MM.1S (cell line): ENCODE measurements around the gene COG8.

Experiments
- DNase-seq: peaks from one replicate; pipeline ENCODE4 v3.0.0-alpha.2; 2015
- H2AFZ ChIP-seq: fragments of 300-600 bp; sonication (generic); 2 replicates; pipeline ENCODE4 v1.6.0; 2016; ENCODE audit warnings: antibody characterized with exemption, low read length
- H3F3A ChIP-seq: fragments of 300-600 bp; sonication (generic); 2 replicates; pipeline ENCODE4 v1.6.1; 2016; ENCODE audit warnings: mild to moderate bottlenecking, antibody characterized with exemption, low read length, moderate library complexity, mixed read lengths; ENCODE audit not compliant: insufficient read depth
- H3K27ac ChIP-seq: fragments of 300-600 bp; sonication (generic); 2 replicates; pipeline ENCODE4 v1.5.1; 2016; ENCODE audit warnings: mild to moderate bottlenecking, low read length
- H3K27me3 ChIP-seq: fragments of 300-600 bp; sonication (generic); replicated peaks from 2 replicates; pipeline ENCODE4 v1.6.0; 2016; ENCODE audit warnings: low read length; ENCODE audit not compliant: insufficient read depth
- H3K36me3 ChIP-seq: fragments of 300-600 bp; sonication (generic); replicated peaks from 2 replicates; pipeline ENCODE4 v1.6.1; 2016; ENCODE audit warnings: mild to moderate bottlenecking, low read length, mixed read lengths; ENCODE audit not compliant: insufficient read depth
- H3K4me1 ChIP-seq: fragments of 300-600 bp; sonication (generic); 2 replicates; pipeline ENCODE4 v1.6.1; 2016; ENCODE audit warnings: low read length, mixed read lengths
- H3K4me2 ChIP-seq: fragments of 300-600 bp; sonication (generic); 2 replicates; pipeline ENCODE4 v1.6.0; 2016; ENCODE audit warnings: low read depth, low read length
- H3K4me3 ChIP-seq: fragments of 300-600 bp; sonication (generic); 2 replicates; pipeline ENCODE4 v1.5.1; 2016; ENCODE audit warnings: low read length, mixed read lengths
- H3K79me2 ChIP-seq: fragments of 300-600 bp; sonication (generic); 2 replicates; pipeline ENCODE4 v1.6.1; 2016; ENCODE audit warnings: mixed run types, low read length, mixed read lengths
- H3K9ac ChIP-seq: fragments of 300-600 bp; sonication (generic); 2 replicates; pipeline ENCODE4 v1.6.1; 2016; ENCODE audit warnings: low read length, mixed read lengths
- H3K9me2 ChIP-seq: fragments of 300-600 bp; sonication (generic); replicated peaks from 2 replicates; pipeline ENCODE4 v1.6.1; 2016; ENCODE audit warnings: mild to moderate bottlenecking, low read length, mixed read lengths; ENCODE audit not compliant: insufficient read depth
- H3K9me3 ChIP-seq: fragments of 300-600 bp; sonication (generic); replicated peaks from 2 replicates; pipeline ENCODE4 v1.6.1; 2016; ENCODE audit warnings: mild to moderate bottlenecking, low read length, mixed read lengths; ENCODE audit not compliant: insufficient read depth
- H4K20me1 ChIP-seq: fragments of 300-600 bp; sonication (generic); 2 replicates; pipeline ENCODE4 v1.6.1; 2016; ENCODE audit warnings: mild to moderate bottlenecking, low read length, moderate library complexity, mixed read lengths; ENCODE audit not compliant: insufficient read depth
- CTCF ChIP-seq: fragments of 300-600 bp; sonication (generic); IDR thresholded peaks from 2 replicates; pipeline ENCODE4 v1.5.1; 2016; ENCODE audit warnings: antibody characterized with exemption, low read length, mixed read lengths
- EZH2 ChIP-seq: fragments of 300-600 bp; sonication (generic); optimal IDR thresholded peaks from 2 replicates; pipeline ENCODE3; 2017; ENCODE audit warnings: low read depth, mild to moderate bottlenecking, antibody characterized with exemption, low read length, mixed read lengths
- EZH2phosphoT487 ChIP-seq: fragments of 300-600 bp; sonication (generic); IDR thresholded peaks from 2 replicates; pipeline ENCODE4 v1.6.1; 2018; ENCODE audit warnings: antibody characterized with exemption, low read length

The COG8 gene

GRCh38 chr16:69378036-69378435, 38.7 kb upstream of the COG8 start:
- H3K9me3 ChIP-seq: no peaks in the 10 kb centered on the region
- no peaks in the 10 kb centered on the region for H3F3A ChIP-seq
- no peak overlapping the region for H3K9ac ChIP-seq
- no peak for DNase-seq
- no peaks in the 10 kb centered on the region for H3K27me3 ChIP-seq
- H3K27ac ChIP-seq: no peak overlapping the region
- no peak overlapping the region for H3K4me3 ChIP-seq
- TF ChIP-seq CTCF (no peak), EZH2phosphoT487 (no peak), EZH2 (no peak)
- no peak overlapping the region for H3K4me2 ChIP-seq
- no peaks in the 10 kb centered on the region for H3K9me2 ChIP-seq
- peaks cover 21% of the 10 kb centered on the region for H3K79me2 ChIP-seq
- no peaks in the 10 kb centered on the region for H3K4me1 ChIP-seq
- H4K20me1 ChIP-seq: no peaks in the 10 kb centered on the region; the same call in 1 of the 2 replicates
- H3K36me3 ChIP-seq: peaks cover 9% of the 10 kb centered on the region; the same call in 1 of the 2 replicates
- H2AFZ ChIP-seq: no peak overlapping the region

DNA sequence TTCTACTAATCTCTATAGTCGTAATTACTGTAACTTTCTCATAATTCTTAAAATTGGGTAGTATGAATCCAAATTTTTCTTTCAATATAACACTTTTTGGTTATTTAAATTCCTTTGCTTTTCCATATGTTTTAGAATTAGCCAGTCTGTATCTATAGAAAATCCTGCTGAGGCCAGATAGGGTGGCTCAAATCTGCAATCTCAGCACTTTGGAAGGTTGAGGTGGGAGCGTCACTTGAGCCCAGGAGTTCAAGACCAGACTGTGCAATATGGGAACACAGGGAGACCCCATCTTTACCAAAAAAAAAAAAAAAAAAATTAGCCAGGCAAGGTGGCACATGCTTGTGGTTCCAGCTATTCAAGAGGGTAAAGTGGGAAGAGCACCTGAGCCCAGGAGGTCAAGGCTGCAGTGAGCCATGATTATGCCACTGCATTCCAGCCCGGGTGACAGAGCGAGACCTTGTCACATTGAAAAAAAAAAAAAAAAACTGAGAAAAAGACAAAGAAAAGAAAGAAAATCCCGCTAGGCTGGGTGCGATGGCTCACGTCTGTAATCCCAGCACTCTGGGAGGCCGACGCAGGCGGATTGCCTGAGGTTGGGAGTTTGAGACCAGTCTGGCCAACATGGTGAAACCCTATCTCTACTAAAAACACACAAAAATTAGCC, 37.2 kb upstream of the COG8 start:
- Histone ChIP-seq H3K36me3 (peaks cover 3% of the 10 kb centered on the region; the same call in 1 of the 2 replicates), H4K20me1 (no peaks in the 10 kb centered on the region; the same call in 1 of the 2 replicates), H3K9ac (no peak overlapping the region), H3K27me3 (no peaks in the 10 kb centered on the region), H3K4me1 (no peaks in the 10 kb centered on the region), H3F3A (no peaks in the 10 kb centered on the region), H3K4me3 (no peak overlapping the region), H3K79me2 (peaks cover 8% of the 10 kb centered on the region), H3K9me2 (no peaks in the 10 kb centered on the region), H3K9me3 (no peaks in the 10 kb centered on the region), H2AFZ (no peak overlapping the region), H3K4me2 (no peak overlapping the region), H3K27ac (no peak overlapping the region)
- DNase-seq: no peak
- TF ChIP-seq EZH2phosphoT487 (no peak), CTCF (no peak), EZH2 (no peak)

- no peak overlapping the region for H2AFZ ChIP-seq
- no peaks in the 10 kb centered on the region for H3K27me3 ChIP-seq
- no peaks in the 10 kb centered on the region for H3K9me2 ChIP-seq
- H3K79me2 ChIP-seq: 0 out of 2 replicates have a peak, but pooled peaks cover 2% of the 10 kb centered on the region
- no peaks in the 10 kb centered on the region for H3F3A ChIP-seq
- TF ChIP-seq EZH2phosphoT487 (no peak), EZH2 (no peak)
- H4K20me1 ChIP-seq: no peaks in the 10 kb centered on the region
- H3K9me3 ChIP-seq: no peaks in the 10 kb centered on the region
- no peak overlapping the region for H3K27ac ChIP-seq
- H3K4me1 ChIP-seq: no peaks in the 10 kb centered on the region
- no peak for DNase-seq
- H3K9ac ChIP-seq: no peak overlapping the region
- no peak overlapping the region for H3K4me2 ChIP-seq
- H3K36me3 ChIP-seq: peaks cover 6% of the 10 kb centered on the region; the same call in 1 of the 2 replicates
- no peak overlapping the region for H3K4me3 ChIP-seq
Observed at GRCh38 chr16:69373019-69373418, 33.7 kb upstream of the COG8 start.

DNA sequence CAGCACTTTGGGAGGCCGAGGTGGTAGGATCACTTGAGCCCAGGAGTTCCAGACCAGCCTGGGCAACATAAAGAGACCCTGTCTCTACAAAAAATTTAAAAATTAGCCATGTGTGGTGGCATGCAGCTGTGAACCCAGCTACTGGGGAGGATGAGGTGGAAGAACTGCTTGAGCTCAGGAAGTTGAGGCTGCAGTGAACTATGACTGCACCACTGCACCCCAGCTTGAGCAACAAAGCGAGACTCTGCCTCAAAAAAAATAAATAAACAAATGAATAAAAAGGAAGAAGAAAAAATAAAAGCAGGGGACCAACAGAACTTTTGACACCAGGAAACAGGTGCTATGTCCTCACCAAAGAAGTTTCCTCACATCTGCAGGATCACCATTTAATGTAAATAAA, 32.2 kb upstream of the COG8 start:
- Histone ChIP-seq H3K9me2 (no peaks in the 10 kb centered on the region), H3K36me3 (peaks cover 9% of the 10 kb centered on the region; the same call in 1 of the 2 replicates), H3K27me3 (no peaks in the 10 kb centered on the region), H3K79me2 (0 out of 2 replicates have a peak, but pooled peaks cover 2% of the 10 kb centered on the region), H2AFZ (no peak overlapping the region), H3K4me2 (no peak overlapping the region), H3K27ac (no peak overlapping the region), H3K4me3 (no peak overlapping the region), H3K9ac (no peak overlapping the region), H3K9me3 (no peaks in the 10 kb centered on the region), H4K20me1 (no peaks in the 10 kb centered on the region), H3K4me1 (no peaks in the 10 kb centered on the region), H3F3A (no peaks in the 10 kb centered on the region)
- TF ChIP-seq EZH2phosphoT487 (no peak), EZH2 (no peak)
- DNase-seq: no peak
